HFF-Myc (cell line): ENCODE data around the gene SNRNP27.

ENCODE experiments used
- DNase-seq: peaks from one replicate; pipeline ENCODE4 v3.0.0-alpha.2; 2011; ENCODE audit warnings: low read depth; ENCODE audit errors: extremely low read depth
- H3K4me3 ChIP-seq: replicated peaks from 2 replicates; pipeline ENCODE4 v1.5.1; 2011; ENCODE audit warnings: low read depth, mild to moderate bottlenecking, control low read depth, low read length
- CTCF ChIP-seq: IDR thresholded peaks from 2 replicates; pipeline ENCODE4 v1.5.1; 2012; ENCODE audit warnings: mild to moderate bottlenecking, low read depth, low read length, control low read depth; ENCODE audit errors: missing control alignments

Gene SNRNP27

DNA sequence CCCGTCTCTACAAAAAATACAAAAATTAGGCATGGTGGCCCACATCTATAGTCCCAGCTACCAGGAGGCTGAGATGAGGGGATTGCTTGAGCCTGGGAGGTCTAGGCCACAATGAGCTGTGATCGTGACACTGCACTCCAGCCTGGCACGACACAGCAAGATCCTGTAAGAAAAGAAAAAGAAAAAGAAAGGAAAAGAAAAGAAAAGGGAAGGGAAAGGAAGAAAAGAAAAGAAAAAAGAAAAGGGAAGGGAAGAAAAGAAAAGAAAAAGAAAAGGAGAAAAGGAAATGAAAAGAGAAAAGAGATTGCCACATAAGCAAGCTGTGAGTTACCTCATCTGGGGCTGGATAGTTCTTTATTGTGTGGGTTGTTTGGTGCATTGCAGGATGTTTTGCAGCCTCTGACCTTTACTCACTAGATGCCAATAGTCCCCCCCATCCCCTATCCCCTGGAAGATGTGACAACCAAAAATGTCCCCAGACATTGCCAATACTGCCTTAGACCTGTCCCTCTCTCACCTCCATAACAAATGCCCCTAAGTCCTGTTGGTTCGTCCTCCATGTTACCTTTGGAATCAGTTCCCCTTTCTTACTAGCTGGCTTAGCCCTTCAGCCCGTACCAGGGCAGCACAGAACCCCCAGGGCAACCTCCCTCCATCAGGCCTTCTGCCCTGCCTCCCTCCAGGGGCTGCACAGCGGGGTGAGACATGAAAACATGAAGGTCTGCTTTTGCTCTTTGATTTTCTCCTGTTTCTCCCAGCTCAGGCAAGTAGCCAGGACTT is 58.8 kb downstream of the SNRNP27 start:
- TF ChIP-seq CTCF = no peak
- H3K4me3 ChIP-seq = no peak overlapping the region
- no peak for DNase-seq

- no peak for DNase-seq
- no peak for TF ChIP-seq CTCF
- H3K4me3 ChIP-seq = no peak overlapping the region
Measured at GRCh38 chr2:69954084-69954483, 60.3 kb downstream of the SNRNP27 start.
